SU-DHL-6 (cell line): ENCODE results near the gene IQSEC2.

Experiments
- H2AFZ ChIP-seq: fragments of 200-600 bp; sonication (generic); 2 replicates; pipeline ENCODE4 v1.6.1; 2014; ENCODE audit warnings: low read depth, mild to moderate bottlenecking, moderate library complexity, mixed read lengths, antibody characterized with exemption, low read length; ENCODE audit not compliant: severe bottlenecking
- H3F3A ChIP-seq: fragments of 200-600 bp; shearing (Covaris generic); 2 replicates; pipeline ENCODE4 v1.6.0; 2016; ENCODE audit warnings: antibody characterized with exemption, mild to moderate bottlenecking; ENCODE audit not compliant: insufficient read depth
- H3K27ac ChIP-seq: fragments of 200-600 bp; sonication (generic); 2 replicates; pipeline ENCODE4 v1.5.1; 2016; ENCODE audit warnings: low read depth, mild to moderate bottlenecking, low read length, moderate library complexity, mixed read lengths
- H3K27me3 ChIP-seq: fragments of 200-600 bp; sonication (generic), shearing (Covaris generic); 2 replicates; pipeline ENCODE4 v1.6.0; 2014; ENCODE audit warnings: mild to moderate bottlenecking, low read length
- H3K36me3 ChIP-seq: fragments of 200-600 bp; sonication (generic); 2 replicates; pipeline ENCODE4 v1.6.1; 2014; ENCODE audit warnings: mild to moderate bottlenecking, low read length, mixed read lengths
- H3K4me2 ChIP-seq: fragments of 300-600, 200-600 bp; shearing (Covaris generic), sonication (generic); 2 replicates; pipeline ENCODE4 v1.6.0; 2014; ENCODE audit warnings: low read length, low read depth, mild to moderate bottlenecking; ENCODE audit not compliant: poor library complexity, severe bottlenecking
- H3K4me3 ChIP-seq: fragments of 200-600 bp; sonication (generic); 2 replicates; pipeline ENCODE4 v1.5.1; 2014; ENCODE audit warnings: antibody characterized with exemption, low read length, mild to moderate bottlenecking, mixed read lengths; ENCODE audit not compliant: insufficient read depth, poor library complexity, severe bottlenecking
- H3K79me2 ChIP-seq: fragments of 200-600 bp; sonication (generic); 2 replicates; pipeline ENCODE4 v1.6.1; 2014; ENCODE audit warnings: mild to moderate bottlenecking, low read length, moderate library complexity; ENCODE audit not compliant: insufficient read depth
- H3K9ac ChIP-seq: fragments of 200-600 bp; sonication (generic); 2 replicates; pipeline ENCODE4 v1.7.0; 2014; ENCODE audit warnings: mild to moderate bottlenecking, low read length
- H3K9me2 ChIP-seq: fragments of 200-600 bp; sonication (generic); replicated peaks from 2 replicates; pipeline ENCODE4 v1.6.1; 2014; ENCODE audit warnings: low read length; ENCODE audit not compliant: insufficient read depth
- H3K9me3 ChIP-seq: fragments of 200-600 bp; sonication (generic); 2 replicates; pipeline ENCODE4 v1.6.1; 2014; ENCODE audit warnings: low read length, mixed read lengths; ENCODE audit not compliant: insufficient read depth
- H4K20me1 ChIP-seq: fragments of 200-600 bp; sonication (generic); 2 replicates; pipeline ENCODE4 v1.6.1; 2014; ENCODE audit warnings: low read depth, mild to moderate bottlenecking, antibody characterized with exemption, low read length, moderate library complexity, mixed read lengths
- CTCF ChIP-seq: fragments of 200-600 bp; sonication (generic); IDR thresholded peaks from one replicate; pipeline ENCODE4 v1.5.1; 2017; ENCODE audit warnings: antibody characterized with exemption, mild to moderate bottlenecking, low read length, moderate library complexity; ENCODE audit not compliant: insufficient read depth, poor library complexity, severe bottlenecking
- EZH2phosphoT487 ChIP-seq: fragments of 200-600 bp; sonication (generic), shearing (Covaris generic); conservative IDR thresholded peaks from 2 replicates; pipeline ENCODE4 v1.6.1; 2018; ENCODE audit warnings: mild to moderate bottlenecking, antibody characterized with exemption, low read length, moderate library complexity, mixed read lengths

The IQSEC2 gene

GRCh38 chrX:53283099-53283498 lies 1.7 kb upstream of the IQSEC2 start:
- Histone ChIP-seq H3K4me3 (no peak overlapping the region), H3K9ac (no peak overlapping the region), H3K79me2 (no peaks in the 10 kb centered on the region), H2AFZ (no peak overlapping the region), H3K27ac (no peak overlapping the region), H3K27me3 (no peaks in the 10 kb centered on the region), H3K4me2 (no peak overlapping the region), H3K36me3 (no peaks in the 10 kb centered on the region), H3F3A (no peaks in the 10 kb centered on the region), H4K20me1 (no peaks in the 10 kb centered on the region), H3K9me3 (no peaks in the 10 kb centered on the region), H3K9me2 (no peaks in the 10 kb centered on the region)
- no peak for TF ChIP-seq CTCF
- no peak for TF ChIP-seq EZH2phosphoT487

GRCh38 chrX:53281963-53282695 lies 745 bp upstream of the IQSEC2 start:
- Histone ChIP-seq H3F3A (no peaks in the 10 kb centered on the region), H3K27ac (no peak overlapping the region), H3K9me2 (no peaks in the 10 kb centered on the region), H3K9me3 (no peaks in the 10 kb centered on the region), H3K4me2 (no peak overlapping the region), H3K79me2 (no peaks in the 10 kb centered on the region), H3K27me3 (no peaks in the 10 kb centered on the region), H3K36me3 (no peaks in the 10 kb centered on the region), H4K20me1 (no peaks in the 10 kb centered on the region), H2AFZ (no peak overlapping the region), H3K9ac (no peak overlapping the region), H3K4me3 (no peak overlapping the region)
- TF ChIP-seq CTCF (no peak), EZH2phosphoT487 (no peak)

GRCh38 chrX:53280331-53281320 lies 758 bp downstream of the IQSEC2 start:
- Histone ChIP-seq H4K20me1 (no peaks in the 10 kb centered on the region), H3K27ac (no peak overlapping the region), H3K4me3 (no peak overlapping the region), H3K36me3 (no peaks in the 10 kb centered on the region), H3K27me3 (no peaks in the 10 kb centered on the region), H2AFZ (no peak overlapping the region), H3K4me2 (no peak overlapping the region), H3K9me3 (no peaks in the 10 kb centered on the region), H3F3A (no peaks in the 10 kb centered on the region), H3K9me2 (no peaks in the 10 kb centered on the region), H3K9ac (no peak overlapping the region), H3K79me2 (no peaks in the 10 kb centered on the region)
- TF ChIP-seq CTCF: no peak
- no peak for TF ChIP-seq EZH2phosphoT487
